M059J (cell line): ENCODE results near the gene SPATA46. TPM values are rescaled to one million over a fixed set of nuclear protein-coding genes. Genes with fewer than 3 reads are reported as not detected.

Experiments used
- DNase-seq: peaks from one replicate; pipeline ENCODE4 v3.0.0-alpha.2; 2012; ENCODE audit warnings: low read depth
- total RNA-seq: library from RNA; depleted of rRNA; stranded (reverse); fragments of >200 nt; shearing (Covaris generic); gene quantifications from 2 replicates; pipeline ENCODE4 v1.2.3, GENCODE V29; 2014; rRNA removed

SPATA46 gene, protein sequence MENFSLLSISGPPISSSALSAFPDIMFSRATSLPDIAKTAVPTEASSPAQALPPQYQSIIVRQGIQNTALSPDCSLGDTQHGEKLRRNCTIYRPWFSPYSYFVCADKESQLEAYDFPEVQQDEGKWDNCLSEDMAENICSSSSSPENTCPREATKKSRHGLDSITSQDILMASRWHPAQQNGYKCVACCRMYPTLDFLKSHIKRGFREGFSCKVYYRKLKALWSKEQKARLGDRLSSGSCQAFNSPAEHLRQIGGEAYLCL
- total RNA-seq = not detected in 2 replicates

DNA sequence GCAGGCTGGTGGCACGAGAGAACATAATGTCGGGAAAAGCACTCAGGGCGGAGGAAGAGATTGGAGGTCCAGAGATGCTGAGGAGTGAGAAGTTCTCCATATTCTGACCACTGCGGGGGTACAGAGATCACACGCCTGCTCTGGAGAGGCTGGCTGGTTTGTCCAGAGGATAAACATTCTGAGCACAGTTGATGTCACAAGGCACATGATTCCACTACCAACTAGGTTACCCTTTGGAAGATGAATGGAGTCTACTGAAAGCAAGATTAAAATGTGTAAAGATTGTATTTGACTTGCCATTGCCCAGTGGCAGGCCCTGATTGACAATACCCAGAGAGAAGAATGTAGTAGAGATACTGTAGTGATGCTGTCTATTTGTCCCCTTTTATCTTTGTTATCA lies at the start of gene SPATA46:
Gene SPATA46 (minus strand): TSS at position 164 of the 400 bp plus-strand sequence. CDS start 64 bp downstream, at position 100.
- no peak for DNase-seq

DNA sequence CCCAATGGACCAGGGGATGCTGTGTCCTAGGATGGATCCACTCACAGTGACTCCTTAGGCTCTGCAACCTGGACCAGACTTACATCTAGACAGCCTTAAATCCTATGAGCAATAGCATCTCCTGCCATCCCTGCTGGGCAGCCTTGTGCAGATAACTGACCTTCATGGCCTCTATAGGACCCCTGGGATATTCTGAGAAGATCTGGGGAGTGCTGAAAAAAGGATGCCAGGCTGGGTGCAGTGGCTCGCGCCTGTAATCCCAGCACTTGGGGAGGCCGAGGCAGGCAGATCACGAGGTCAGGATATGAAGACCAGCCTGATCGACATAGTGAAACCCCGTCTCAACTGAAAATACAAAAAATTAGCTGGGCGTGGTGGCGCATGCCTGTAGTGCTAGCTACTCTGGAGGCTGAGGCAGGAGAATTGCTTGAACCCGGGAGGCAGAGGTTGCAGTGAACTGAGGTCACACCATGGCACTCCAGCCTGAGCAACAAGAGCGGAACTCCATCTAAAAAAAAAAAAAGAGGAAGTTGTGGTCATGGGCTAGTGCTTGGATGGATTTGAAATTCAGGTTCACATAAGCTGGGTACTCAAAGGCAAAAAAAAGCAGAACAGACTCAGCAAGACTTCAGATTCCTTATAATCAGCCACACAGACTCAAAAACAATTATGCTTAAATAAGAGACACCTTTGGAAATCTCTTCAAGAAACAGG lies 46.2 kb upstream of the SPATA46 start:
- no peak for DNase-seq

DNA sequence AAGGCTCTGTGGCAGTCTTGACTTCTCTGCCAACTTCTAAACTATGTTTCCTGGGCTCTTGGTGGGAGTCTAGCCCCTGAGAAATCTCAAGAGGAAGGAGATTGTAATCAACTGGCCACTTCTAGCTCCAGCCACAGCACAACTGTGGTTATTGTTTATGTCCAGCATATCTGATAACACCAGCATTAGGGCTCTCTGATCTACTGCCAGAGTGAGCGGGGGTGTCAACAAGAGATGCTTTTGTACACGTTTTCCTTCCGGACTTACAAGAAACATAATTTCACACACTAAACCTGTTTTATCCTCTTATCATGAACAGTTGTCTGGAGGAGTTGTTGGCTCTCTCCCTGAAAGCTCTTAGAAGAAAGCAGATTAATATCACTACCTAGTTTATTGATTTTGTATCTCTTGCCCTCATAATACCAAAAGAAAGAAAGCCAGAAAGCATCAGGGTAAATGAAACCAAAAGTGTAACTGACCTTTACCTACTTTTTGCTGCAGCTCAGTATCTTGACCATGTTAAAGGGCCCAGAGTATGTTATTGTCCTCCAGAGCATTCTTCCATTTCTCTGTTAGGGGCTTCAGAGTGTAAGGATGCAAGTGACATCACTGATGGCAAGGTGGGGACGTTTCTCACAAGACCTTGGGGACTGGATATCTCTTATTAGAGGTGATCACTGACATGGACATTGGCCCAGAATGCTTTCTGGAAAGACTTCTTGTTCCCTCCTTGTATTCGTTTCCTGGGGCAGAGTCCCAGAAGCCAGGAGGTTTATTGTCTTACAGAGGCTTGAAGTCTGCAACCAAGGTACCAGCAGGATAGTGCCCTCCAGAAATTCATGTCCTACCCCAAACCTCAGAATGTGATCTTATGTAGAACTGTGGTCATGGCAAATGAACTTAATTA lies 44.9 kb upstream of the SPATA46 start:
- peak; percentile 20 for DNase-seq

DNA sequence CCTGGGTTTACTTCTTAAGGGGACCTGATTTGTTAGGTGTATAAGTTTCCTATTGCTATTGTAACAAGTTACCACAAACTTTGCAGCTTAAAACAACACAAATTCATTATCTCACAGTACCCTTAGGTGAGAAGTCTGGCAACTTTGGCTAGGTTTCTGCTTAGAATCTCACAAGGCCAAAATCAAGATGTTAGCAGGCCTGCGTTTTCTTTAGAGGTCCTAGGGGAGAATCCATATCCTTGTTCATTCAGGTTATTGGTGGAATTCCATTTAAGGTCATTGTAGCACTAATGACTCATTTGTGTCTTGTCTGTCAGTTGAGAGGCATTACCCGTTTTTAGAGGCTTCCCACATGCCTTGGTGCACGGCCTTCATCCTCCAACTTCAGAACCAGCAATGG lies 43.5 kb upstream of the SPATA46 start:
- no peak for DNase-seq

DNA sequence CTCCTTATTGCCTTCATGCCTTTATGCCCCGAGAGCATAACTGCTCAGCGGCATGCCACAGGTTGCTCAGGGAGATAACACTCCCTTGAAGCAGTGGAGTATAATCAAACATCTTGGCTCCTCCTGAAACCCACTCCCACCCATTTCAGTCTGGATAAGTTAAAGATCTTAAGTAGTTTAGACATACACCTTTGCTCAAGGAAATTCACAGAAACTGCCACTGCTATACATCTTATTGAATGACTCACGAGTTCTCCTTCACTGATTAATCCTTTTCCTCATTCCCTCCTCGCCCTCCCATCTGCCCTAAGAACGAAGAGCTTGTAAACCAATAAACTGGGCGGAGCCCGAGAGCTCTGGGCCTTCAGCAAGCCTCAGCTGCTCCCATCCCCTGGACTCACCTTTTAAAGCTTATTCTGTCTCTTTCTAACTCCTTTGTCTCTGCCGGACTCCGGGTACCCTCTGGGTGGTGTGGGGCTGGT lies 42.8 kb upstream of the SPATA46 start:
- DNase-seq = peak; percentile 28

DNA sequence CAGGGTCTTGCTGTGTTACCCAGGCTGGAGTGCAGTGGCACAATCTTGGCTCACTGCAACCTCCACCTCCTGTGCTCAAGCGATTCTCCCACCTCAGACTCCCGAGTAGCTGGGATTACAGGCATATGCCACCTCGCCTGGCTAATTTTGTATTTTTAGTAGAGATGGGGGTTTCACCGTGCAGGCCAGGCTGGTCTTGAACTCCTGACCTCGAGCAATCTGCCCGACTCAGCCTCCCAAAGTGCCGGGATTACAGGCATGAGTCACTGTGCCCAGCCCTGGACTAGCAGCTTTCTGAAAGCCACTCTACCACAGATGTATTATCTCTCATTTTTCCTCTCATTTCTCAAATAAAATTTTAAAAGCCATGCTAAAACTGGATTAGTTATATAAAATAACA lies 41.9 kb upstream of the SPATA46 start:
- peak; percentile 22 for DNase-seq

DNA sequence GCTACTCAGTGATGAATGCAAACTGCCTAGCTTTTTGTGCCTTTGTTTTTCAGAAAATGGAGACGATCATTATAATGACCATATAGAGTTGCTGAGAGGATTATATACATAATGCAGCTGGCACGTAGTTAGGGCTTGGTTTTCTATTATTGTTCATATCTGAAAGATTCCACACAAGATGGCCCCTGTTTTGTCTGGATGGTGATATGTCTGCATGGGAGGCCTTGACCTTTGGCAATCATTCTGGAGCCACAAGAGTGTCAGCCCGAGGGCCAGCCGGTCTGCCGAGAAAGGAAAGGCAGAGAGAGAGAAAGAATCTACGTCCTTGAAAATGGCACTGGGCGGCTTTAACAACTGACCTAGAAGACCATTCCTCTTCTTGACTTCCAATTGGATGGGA lies 41.0 kb upstream of the SPATA46 start:
- DNase-seq = no peak

DNA sequence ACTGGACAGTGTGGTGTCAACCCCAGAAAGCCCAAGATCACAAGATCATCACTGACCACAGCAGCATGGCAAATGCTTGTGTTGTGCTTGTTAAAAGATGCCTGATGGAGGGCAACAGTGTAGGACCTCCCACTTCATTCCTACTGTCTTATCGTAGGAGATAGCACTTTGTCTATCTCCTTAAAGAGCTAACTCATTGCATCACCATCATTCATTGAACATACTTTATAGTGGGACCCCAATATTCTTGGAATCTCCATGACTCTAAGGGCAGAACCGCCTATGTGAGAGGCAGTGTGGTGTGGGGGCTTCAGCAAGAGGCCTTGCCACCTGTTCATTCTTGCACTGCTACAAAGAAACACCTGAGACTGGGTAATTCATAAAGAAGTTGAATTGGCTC lies 40.3 kb upstream of the SPATA46 start:
- no peak for DNase-seq

DNA sequence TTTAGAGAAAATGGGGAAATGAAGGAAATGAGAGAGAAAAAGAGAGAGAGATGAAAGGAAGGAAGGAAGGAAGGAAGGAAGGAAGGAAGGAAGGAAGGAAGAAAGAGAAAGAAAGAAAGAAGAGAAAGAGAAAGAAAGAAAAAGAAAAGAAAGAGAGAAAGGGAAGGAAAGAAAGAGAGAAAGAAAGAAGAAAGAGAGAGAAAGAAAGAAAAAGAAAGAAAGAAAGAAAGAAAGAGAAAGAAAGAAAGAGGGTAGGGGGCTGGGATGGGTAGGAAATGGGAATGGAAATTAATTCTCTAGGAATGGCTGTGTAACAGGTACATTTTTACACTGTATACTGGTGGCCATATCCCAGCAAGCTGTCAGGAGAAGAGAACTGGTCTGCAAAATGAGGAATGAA lies 39.6 kb upstream of the SPATA46 start:
- no peak for DNase-seq

DNA sequence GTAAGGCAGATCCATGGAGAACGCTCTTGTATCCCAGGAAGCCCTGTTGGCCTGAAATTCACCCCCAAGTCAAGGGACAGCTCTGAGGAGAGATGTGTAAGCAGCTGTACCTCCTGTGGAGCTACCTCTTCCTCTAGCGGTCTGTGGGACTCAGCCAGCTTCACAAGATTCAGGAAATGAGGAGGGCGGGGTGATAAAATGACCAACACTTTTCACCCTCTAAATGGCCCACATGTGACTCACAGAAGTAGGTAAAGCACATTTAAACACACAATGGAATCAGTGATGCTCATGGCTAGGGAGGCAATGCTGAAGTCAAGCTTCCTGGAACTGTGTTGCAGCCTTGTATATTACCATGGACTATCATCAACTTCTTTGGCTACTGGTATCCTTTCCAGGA lies 35.3 kb upstream of the SPATA46 start, which contains the start of gene SH2D1B:
Gene SH2D1B (minus strand): TSS at position 135 of the 400 bp plus-strand sequence. CDS start 120 bp downstream, at position 15.
- peak; percentile 80 for DNase-seq

DNA sequence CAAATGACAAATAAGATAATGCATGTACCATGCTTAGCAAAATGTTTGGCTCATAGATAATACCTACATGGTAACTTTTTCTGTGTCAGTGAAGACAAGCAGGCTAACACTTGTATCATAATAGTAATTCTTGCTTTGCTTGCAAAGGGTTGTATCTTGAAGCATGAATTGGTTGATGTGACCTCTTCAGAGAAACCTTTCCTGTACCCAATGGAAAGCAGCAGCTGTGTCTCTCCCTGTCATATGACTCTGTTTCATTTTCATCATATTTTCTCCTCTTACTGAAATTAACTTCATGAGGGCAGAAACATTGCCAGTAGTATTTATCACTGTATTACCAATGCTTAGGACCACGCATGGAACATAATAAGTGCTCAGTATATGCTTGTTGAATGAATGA lies 30.9 kb upstream of the SPATA46 start:
- DNase-seq = no peak

DNA sequence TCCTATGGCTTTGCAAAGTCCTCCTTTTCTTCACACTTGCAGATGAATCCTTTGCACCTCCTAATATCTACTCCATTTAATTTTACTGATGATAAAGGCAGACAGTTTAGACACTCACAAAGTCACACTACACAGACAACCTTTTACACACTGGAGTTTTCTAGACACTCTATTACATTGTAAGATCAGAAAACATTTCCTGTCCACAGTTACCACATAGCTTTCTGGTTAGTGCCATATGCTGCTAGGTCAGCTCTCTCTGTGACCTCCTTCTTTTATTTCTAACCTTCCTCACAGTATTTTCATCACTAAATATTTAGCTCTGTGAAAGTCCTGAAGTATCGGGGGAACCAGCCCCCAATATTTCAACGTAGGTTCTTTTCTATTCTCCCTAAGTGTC lies 30.2 kb upstream of the SPATA46 start:
- no peak for DNase-seq

DNA sequence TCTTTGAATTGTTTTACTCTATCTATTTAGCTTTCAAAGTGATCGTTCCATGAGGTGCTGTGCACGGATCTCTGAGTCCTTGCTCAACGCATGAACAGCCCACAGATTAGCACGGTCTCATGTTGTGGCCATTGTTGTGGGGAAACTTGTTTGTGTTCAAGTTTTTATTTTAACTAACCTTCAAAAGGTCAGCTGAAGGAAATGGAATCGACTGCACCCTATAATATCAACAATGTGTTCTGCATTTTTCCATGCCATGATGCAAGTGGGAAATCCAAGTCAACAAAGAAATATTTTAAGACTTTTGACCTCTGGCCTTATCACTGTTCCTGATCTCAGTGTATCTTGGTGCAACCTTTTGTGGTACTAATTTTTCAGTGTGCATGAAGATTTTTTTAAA lies 29.1 kb upstream of the SPATA46 start:
- peak; percentile 22 for DNase-seq

DNA sequence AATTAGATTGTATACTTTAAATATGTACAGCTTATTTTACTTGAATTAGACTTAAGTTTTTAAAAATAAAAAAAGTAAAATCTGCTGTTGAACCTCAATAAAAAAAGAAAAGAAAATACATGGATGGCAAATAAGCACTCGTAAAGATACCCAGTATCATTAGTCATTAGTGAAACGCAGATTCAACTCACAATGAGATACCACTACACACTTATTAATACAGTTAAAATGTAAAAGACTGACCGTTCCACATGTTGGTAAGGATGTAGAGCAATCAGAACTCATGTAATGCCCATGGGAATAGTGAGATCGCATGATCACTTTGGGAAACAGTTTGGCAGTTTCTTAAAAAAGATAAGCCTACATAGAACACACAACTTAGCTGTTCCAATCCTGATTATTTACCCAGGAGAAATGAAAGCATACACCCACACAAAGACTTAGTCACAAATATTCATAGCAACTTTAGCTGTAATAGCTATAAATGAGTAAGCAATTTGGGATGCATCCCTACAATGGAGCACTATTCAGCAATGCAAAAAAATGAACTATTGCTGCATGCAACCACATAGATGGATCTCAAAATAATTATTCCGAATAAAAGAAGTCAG lies 28.0 kb upstream of the SPATA46 start:
- peak; percentile 51 for DNase-seq

DNA sequence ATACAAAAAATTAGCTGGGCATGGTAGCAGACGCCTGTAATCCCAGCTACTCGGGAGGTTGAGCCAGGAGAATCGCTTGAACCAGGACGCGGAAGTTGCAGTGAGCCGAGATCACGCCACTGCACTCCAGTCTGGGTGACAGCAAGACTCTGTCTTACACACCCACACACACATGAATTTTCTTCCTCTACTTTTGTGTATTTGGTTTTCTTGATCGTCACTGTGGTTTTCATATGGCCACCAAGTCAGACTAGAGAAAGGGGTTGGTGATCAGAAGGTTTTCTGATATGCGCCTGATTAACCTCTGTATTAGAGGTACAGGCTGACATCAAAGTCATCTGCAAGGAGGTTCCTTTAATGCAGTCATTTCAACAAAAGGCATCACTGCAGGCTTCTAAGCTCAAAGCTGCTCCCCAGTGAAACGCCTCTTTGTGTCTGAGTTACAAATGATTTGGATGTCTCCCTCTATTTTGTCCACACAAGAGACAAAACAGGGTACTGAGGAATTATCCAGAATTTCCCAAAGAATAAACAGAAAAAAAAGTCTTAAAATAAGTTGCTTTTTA lies 24.2 kb upstream of the SPATA46 start:
- DNase-seq = no peak

DNA sequence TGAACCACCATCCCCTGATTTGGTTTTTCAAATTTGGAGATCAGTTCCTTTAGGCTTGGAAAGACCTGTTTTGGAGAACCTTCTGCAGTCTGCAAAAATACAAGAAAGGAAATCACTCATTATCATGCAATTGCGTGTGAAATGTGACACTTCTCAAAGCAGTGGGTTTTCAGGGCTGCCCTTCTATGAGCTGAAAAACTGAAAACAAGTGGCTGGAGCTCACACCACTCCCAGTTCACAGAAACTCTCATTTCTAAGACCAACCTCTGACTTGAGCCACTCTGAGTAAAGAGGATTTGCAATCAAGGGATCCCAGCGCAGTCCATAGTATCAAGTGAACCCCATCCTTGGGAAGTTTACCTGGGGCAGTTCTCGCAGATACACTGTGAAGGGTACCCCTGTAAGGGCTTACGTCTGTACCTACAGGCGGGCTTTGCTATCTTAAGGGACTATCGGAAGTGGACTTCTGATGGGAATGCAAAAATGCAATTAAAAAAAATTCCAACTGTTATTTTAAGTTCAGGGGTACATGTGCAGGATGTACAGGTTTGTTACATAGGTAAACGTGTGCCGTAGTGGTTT lies 22.4 kb upstream of the SPATA46 start:
- no peak for DNase-seq

DNA sequence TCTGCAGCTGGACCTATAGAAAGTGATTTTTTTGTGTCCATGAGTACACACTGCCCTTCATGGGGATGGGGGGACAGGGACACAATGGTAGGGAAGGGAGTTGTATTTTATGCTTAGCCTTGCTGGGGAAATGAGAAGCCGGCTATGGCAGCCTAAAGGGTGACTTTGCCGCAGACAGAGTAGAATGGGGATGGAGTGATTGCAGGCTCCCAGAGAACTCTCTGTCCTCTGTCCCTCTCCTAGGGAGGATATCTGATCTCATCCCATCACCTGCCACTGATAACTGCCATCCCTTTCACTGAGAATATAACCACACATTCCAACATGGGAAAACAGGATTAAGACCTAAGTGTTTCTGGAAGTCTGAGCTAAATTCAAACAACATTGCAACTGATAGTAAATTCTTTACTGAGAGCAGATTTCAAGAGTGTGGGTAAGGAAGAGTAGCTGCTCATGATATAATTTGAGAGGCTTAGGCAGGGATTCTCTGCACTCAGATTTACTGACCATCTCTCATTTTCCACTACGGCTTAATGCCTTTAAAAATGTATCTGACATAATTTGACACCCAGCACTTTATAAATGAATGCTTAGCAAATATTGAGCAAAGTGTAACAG lies 21.4 kb upstream of the SPATA46 start:
- no peak for DNase-seq

DNA sequence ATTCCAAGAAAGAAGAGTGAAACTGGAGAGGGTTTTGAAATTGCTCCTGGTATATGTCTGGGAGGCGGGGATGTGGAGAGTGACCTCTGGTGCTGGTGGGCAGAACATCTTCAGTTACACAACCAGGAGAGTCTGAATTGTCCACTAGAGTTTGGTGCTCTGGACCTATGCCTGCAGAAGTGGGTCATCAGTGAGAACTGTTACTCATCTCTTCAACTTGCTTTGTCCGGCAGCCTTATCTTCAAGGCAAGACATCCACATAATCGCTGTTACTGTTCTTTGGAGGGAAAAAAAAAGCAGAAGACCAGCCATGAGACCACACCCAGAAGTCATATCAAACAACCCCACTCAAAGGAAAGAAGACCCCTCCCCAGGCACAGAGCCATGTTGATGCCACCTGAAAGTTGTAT lies 20.4 kb upstream of the SPATA46 start:
- DNase-seq = no peak

DNA sequence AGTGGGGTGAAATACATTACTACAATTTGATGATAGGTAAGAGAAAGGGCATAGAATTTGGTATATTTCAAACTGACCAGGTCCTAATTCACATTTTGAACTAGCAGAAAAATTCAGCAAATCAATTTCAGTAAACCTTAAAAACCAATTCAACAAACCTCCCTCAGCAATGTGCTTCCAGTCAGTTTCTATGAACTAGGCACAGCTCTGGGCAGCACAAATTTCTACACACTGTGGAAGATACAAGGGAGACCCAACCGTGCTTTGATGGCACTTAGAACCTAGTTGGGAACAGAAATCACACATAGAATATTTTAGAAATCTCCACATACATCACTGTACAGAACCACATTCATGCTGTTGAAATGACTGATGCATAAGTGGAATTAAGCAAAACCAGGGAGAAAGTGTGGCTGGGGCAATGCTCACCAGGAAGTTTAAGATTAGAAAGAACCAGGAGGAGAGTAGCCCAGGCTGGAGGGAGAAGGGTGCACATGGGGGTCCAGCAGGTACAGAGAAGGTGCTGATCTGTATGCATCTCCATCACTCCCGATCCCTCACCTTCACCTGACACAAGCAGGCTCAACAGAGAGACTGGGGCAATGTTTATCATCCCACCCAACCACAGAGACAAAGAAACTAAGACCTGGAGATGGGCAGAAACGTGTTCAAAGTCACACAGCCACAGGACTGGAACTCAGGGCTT lies 19.7 kb upstream of the SPATA46 start:
- DNase-seq = no peak
